Endothelial cell of umbilical vein (primary cell): ENCODE results near the gene UNC13D. TPM values are rescaled to one million over a fixed set of nuclear protein-coding genes. Genes with fewer than 3 reads are reported as not detected.

Source experiments
- Bru-seq: library from RNA; stranded (reverse); fragments of 400-500 nt; gene quantifications from one replicate; lab custom pipeline; 2021; lab: Mats Ljungman, UMichigan
- BruChase-seq, 2 experiments: library from RNA; stranded (reverse); fragments of 400-500 nt; gene quantifications; one replicate each; lab custom pipeline; 2021; lab: Mats Ljungman, UMichigan
- BruUV-seq: library from RNA; stranded (reverse); fragments of 400-500 nt; replicated peaks from 2 replicates; lab custom pipeline; 2021; lab: Mats Ljungman, UMichigan
- CTCF ChIA-PET: fragments of 300-600, 350-600 bp; sonication (Branson Sonifier 250); formaldehyde crosslinking; loops from one replicate; lab custom pipeline; 2021; ENCODE audit warnings: antibody characterized with exemption, inconsistent platforms; lab: Charles Lee
- POLR2A ChIA-PET: fragments of 300-600, 350-600 bp; sonication (Branson Sonifier 250); formaldehyde crosslinking; loops from one replicate; lab custom pipeline; 2021; ENCODE audit warnings: antibody characterized with exemption, inconsistent platforms; lab: Charles Lee
- DNase-seq: peaks from one replicate; pipeline ENCODE4 v3.0.0-alpha.2; 2011; ENCODE audit warnings: low read depth, low spot score
- FAIRE-seq: peaks from 2 replicates; lab custom pipeline; 2011; peaks lifted over from hg19 to GRCh38; lab: Jason Lieb, UNC
- H2AFZ ChIP-seq: 2 replicates; pipeline ENCODE4 v1.6.0; 2012; ENCODE audit warnings: low read depth, low read length, control low read depth, inconsistent platforms
- H3K27ac ChIP-seq: 2 replicates; pipeline ENCODE4 v1.5.1; 2011; ENCODE audit warnings: low read depth, mild to moderate bottlenecking, control low read depth, low read length, moderate library complexity; ENCODE audit not compliant: insufficient read depth
- H3K27me3 ChIP-seq, 2 experiments: 2 replicates each; pipeline versions ENCODE4 v1.6.0 to v1.6.1; 2011; ENCODE audit warnings: low read length in 2 of 2, mixed read lengths in 1 of 2; ENCODE audit not compliant: control insufficient read depth in 2 of 2, insufficient read depth in 2 of 2
- H3K36me3 ChIP-seq, 2 experiments: 2 replicates in 1 of 2; 3 replicates in 1 of 2; pipeline ENCODE4 v1.5.1; 2011; ENCODE audit warnings: low read length in 2 of 2, mild to moderate bottlenecking in 1 of 2, moderate library complexity in 1 of 2; ENCODE audit not compliant: control insufficient read depth in 2 of 2, insufficient read depth in 2 of 2; ENCODE audit errors: extremely low read depth in 1 of 2
- H3K4me1 ChIP-seq: 3 replicates; pipeline ENCODE4 v1.5.1; 2011; ENCODE audit warnings: mild to moderate bottlenecking, low read length; ENCODE audit not compliant: control insufficient read depth, insufficient read depth; ENCODE audit errors: extremely low read depth
- H3K4me2 ChIP-seq: 2 replicates; pipeline ENCODE4 v1.6.1; 2011; ENCODE audit warnings: low read length, control low read depth, mixed read lengths; ENCODE audit not compliant: insufficient read depth
- H3K4me3 ChIP-seq, 3 experiments: fragments of 200-600 bp in 1 of 3; sonication (generic), shearing (Covaris generic) in 1 of 3; replicated peaks in 1 of 3; 2 replicates each; pipeline ENCODE4 v1.5.1; 2011 to 2016; ENCODE audit warnings: control low read depth in 3 of 3, low read length in 3 of 3, mild to moderate bottlenecking in 2 of 3, inconsistent platforms in 1 of 3, low read depth in 1 of 3, moderate library complexity in 1 of 3; ENCODE audit not compliant: insufficient read depth in 1 of 3
- H3K79me2 ChIP-seq: 2 replicates; pipeline ENCODE4 v1.6.0; 2012; ENCODE audit warnings: low read length, inconsistent platforms; ENCODE audit not compliant: control insufficient read depth, insufficient read depth
- H3K9ac ChIP-seq: replicated peaks from 2 replicates; pipeline ENCODE3; 2011; ENCODE audit warnings: low read length, control low read depth; ENCODE audit not compliant: insufficient read depth; ENCODE audit errors: extremely low read depth
- H3K9me1 ChIP-seq: replicated peaks from 3 replicates; pipeline ENCODE4 v1.6.0; 2011; ENCODE audit warnings: mild to moderate bottlenecking, low read length; ENCODE audit not compliant: control insufficient read depth, insufficient read depth; ENCODE audit errors: extremely low read depth
- H3K9me3 ChIP-seq: replicated peaks from 2 replicates; pipeline ENCODE4 v1.5.1; 2012; ENCODE audit warnings: low read length, inconsistent platforms; ENCODE audit not compliant: control insufficient read depth, insufficient read depth
- H4K20me1 ChIP-seq: replicated peaks from 2 replicates; pipeline ENCODE3; 2011; ENCODE audit warnings: mild to moderate bottlenecking, low read length; ENCODE audit not compliant: control insufficient read depth, insufficient read depth; ENCODE audit errors: extremely low read depth
- EZH2 ChIP-seq: IDR thresholded peaks from 2 replicates; pipeline ENCODE4 v1.6.1; 2012; ENCODE audit warnings: borderline replicate concordance, low read depth, mild to moderate bottlenecking, moderate library complexity, low read length, inconsistent platforms; ENCODE audit not compliant: severe bottlenecking
- GATA2 ChIP-seq: IDR thresholded peaks from 2 replicates; pipeline ENCODE4 v1.7.0; 2011; ENCODE audit warnings: low read depth, mild to moderate bottlenecking, moderate library complexity, mixed read lengths, low read length; ENCODE audit not compliant: insufficient read length, insufficient read depth
- POLR2A ChIP-seq: IDR thresholded peaks from 2 replicates; pipeline ENCODE4 v1.6.1; 2012; ENCODE audit warnings: low read depth, mild to moderate bottlenecking, control low read depth, low read length
- POLR2AphosphoS5 ChIP-seq: IDR thresholded peaks from 2 replicates; pipeline ENCODE4 v1.6.1; 2012; ENCODE audit warnings: low read depth, mild to moderate bottlenecking, control low read depth, low read length, moderate library complexity; ENCODE audit not compliant: insufficient read depth
- dilution Hi-C: fragments of 300-500 bp; cut with MboI; formaldehyde crosslinking; loops from one replicate; pipeline ENCODE4 v1.15.0; 2019; ENCODE audit warnings: low sequenced_read_pairs; ENCODE audit not compliant: extremely low pct_ligation_motif_present
- intact Hi-C: fragments of 100-400 bp; cut with micrococcal nuclease; formaldehyde crosslinking; loops from one replicate; pipeline ENCODE4 v1.10.0; 2022
- long read RNA-seq: library from polyadenylated mRNA; stranded (forward); transcript quantifications from one replicate; pipeline ENCODE4 v2.0.0, GENCODE V29; 2021
- polyA minus RNA-seq, 3 experiments: library from RNA; depleted of rRNA, polyadenylated mRNA; stranded (reverse); fragments of >200 nt; gene quantifications; 1 replicate in 1 of 3; 2 replicates in 2 of 3; pipeline ENCODE4 v1.2.3, GENCODE V29; 2011
- polyA plus RNA-seq, 4 experiments: library from polyadenylated mRNA; depleted of rRNA in 3 of 4; stranded (reverse) in 3 of 4; unstranded in 1 of 4; fragments of >200 nt; gene quantifications; 2 replicates each; pipeline versions ENCODE4 v1.2.1 to v1.2.3, GENCODE V29; 2011 to 2012; ENCODE audit warnings: missing spikeins in 1 of 4
- total RNA-seq: library from RNA; stranded (reverse); gene quantifications from 2 replicates; pipeline ENCODE4 v1.2.3, GENCODE V29; 2021

The UNC13D gene
- 7.1 and 14.9 TPM in 2 replicates for total RNA-seq
- 6.9 and 7.7 TPM in 2 replicates for polyA plus RNA-seq
- 3.3 and 4.8 TPM in 2 replicates for polyA plus RNA-seq (2011; cell fraction: cytosol; rRNA removed)
- 24.6 and 25.1 TPM in 2 replicates for polyA plus RNA-seq (2011; cell fraction: nucleus; rRNA removed)
- polyA plus RNA-seq (2012): 2.2 and 3.1 TPM in 2 replicates
- 6.7 and 7.4 TPM in 2 replicates for polyA minus RNA-seq
- 62.6 TPM for polyA minus RNA-seq (2011; cell fraction: cytosol; rRNA and poly(A)+ RNA removed)
- polyA minus RNA-seq (2011; cell fraction: nucleus; rRNA and poly(A)+ RNA removed): 7.5 and 14.8 TPM in 2 replicates
- percentile 27 among the genes with signal in this experiment for Bru-seq, nascent RNA
- percentile 33 among the genes with signal in this experiment for BruChase-seq, experiment 1, labeled RNA remaining after a 6-hour chase
- BruChase-seq, experiment 2, labeled RNA remaining after a 2-hour chase: percentile 29 among the genes with signal in this experiment
- long read RNA-seq, full-length matches to known transcripts: 1 of 9 reads
- long read RNA-seq, partial matches to known transcripts: 5 of 9 reads
- long read RNA-seq, other reads (novel, unspliced or antisense): 3 of 9 reads

- DNase-seq (peak; percentile 32), FAIRE-seq (peak; percentile 56)
- H3K9me1 ChIP-seq: no peaks in the 10 kb centered on the region
- H3K4me1 ChIP-seq: peaks cover 37% of the 10 kb centered on the region
- peaks cover 3 to 20% of the 10 kb centered on the region in 2 experiments for H3K36me3 ChIP-seq
- H3K9ac ChIP-seq: peak within 1 kb of the TSS; percentile 24
- peak within 1 kb of the TSS; percentile 86 for H2AFZ ChIP-seq
- dilution Hi-C loops (no loop called here), intact Hi-C loops (loop anchor here (2.0 kb wide), 2 partner anchors 33 to 53 kb away; partner anchors contain the start of gene TRIM65)
- no peak within 1 kb of the TSS for H3K4me2 ChIP-seq
- H4K20me1 ChIP-seq: no peaks in the 10 kb centered on the region
- H3K79me2 ChIP-seq: no peaks in the 10 kb centered on the region
- no peaks in the 10 kb centered on the region for H3K9me3 ChIP-seq
- peak within 1 kb of the TSS; percentile 38 for H3K27ac ChIP-seq
- BruUV-seq: no TSS peak
- TF ChIP-seq GATA2: peak; percentile 15
- TF ChIP-seq POLR2A: no peak
- TF ChIP-seq EZH2: no peak
- TF ChIP-seq POLR2AphosphoS5: peak; percentile 24
- no peaks in the 10 kb centered on the region for H3K27me3 ChIP-seq
- H3K4me3 ChIP-seq: no peak within 1 kb of the TSS
- POLR2A ChIA-PET: interaction anchor here (0.6 kb wide), 1 partner anchor 15 kb away, joined by 7 read pairs; no protein-coding TSS in a partner anchor
- CTCF ChIA-PET: interaction anchor here (0.7 to 6.8 kb wide), 11 partner anchors 9 to 71 kb away, joined by 3 to 49 read pairs (median 4); partner anchors contain the start of genes TRIM47 and TRIM65
Observed at GRCh38 chr17:75843577-75844529, at the start of gene UNC13D. Gene UNC13D, minus strand, starts transcription at chr17:75844404. Its CDS starts 67 bp downstream, at chr17:75844337.
